Measurements from ENCODE around the gene ANP32E. TPM values are rescaled to one million over a fixed set of nuclear protein-coding genes. Genes with fewer than 3 reads are reported as not detected.
A peak's percentile ranks its signal among the peaks of the same experiment; 100 is the strongest.

Gene ANP32E
- total RNA-seq, 1 experiment from 2014 or later: 95.1 TPM

- TF ChIP-seq TCF7L2 (IDR thresholded peaks at IDR 0.05; ENCODE audit: borderline replicate concordance, extremely low read depth, insufficient read depth, insufficient read length) (no peak), POLR2A (IDR thresholded peaks at IDR 0.05; ENCODE audit: borderline replicate concordance, extremely low read depth, insufficient read depth, insufficient read length) (peak; percentile 93), RAD21 (IDR thresholded peaks at IDR 0.05; ENCODE audit: low read depth) (no peak), YY1 (IDR thresholded peaks at IDR 0.05; ENCODE audit: extremely low read depth, insufficient replicate concordance, low read depth, low read length) (peak; percentile 92), SIN3A (IDR thresholded peaks at IDR 0.05; ENCODE audit: low read depth) (peak; percentile 84), CBX3 (IDR thresholded peaks at IDR 0.05; ENCODE audit: low read depth) (no peak; the same call in 1 of the 2 replicates)
These were observed at the start of gene ANP32E (continued) for GRCh38 chr1:150235852-150236613.

GRCh38 chr1:150283260-150283659, 47.3 kb upstream of the ANP32E start:
- DNase-seq (ENCODE audit: low read depth, low spot score): no peak
- intact Hi-C loops (cut with micrococcal nuclease): no loop called here
- Histone ChIP-seq H3K9ac (ENCODE audit: low read length) (no peak overlapping the region), H3K4me1 (ENCODE audit: control insufficient read depth in 1 of 2, insufficient read depth in 2 of 2, low read length in 2 of 2) (no peaks in the 10 kb centered on the region), H3K4me3 (replicated peaks in 1 of 2; ENCODE audit: low read depth in 1 of 2, low read length in 2 of 2) (no peak overlapping the region), H3K27ac (ENCODE audit: low read depth, low read length) (no peak overlapping the region), H3K9me3 (ENCODE audit: control insufficient read depth in 1 of 2, insufficient read depth in 1 of 2, low read depth in 1 of 2, low read length in 2 of 2) (no peaks in the 10 kb centered on the region), H3K27me3 (ENCODE audit: insufficient read depth, low read length) (peaks cover 8% of the 10 kb centered on the region; the same call in 1 of the 2 replicates), H2AFZ (ENCODE audit: low read depth, low read length, poor library complexity, severe bottlenecking) (no peak overlapping the region), H3K79me2 (ENCODE audit: insufficient read depth, low read length) (no peaks in the 10 kb centered on the region), H4K20me1 (ENCODE audit: insufficient read depth) (no peaks in the 10 kb centered on the region), H3K9me2 (ENCODE audit: insufficient read depth) (no peaks in the 10 kb centered on the region), H3K36me3 (ENCODE audit: control insufficient read depth in 1 of 2, insufficient read depth in 2 of 2, low read length in 2 of 2) (no peaks in the 10 kb centered on the region), H3K4me2 (ENCODE audit: low read length) (no peak overlapping the region)
- no TSS peak for BruUV-seq (replicated peaks)
- TF ChIP-seq, protein P1, sequence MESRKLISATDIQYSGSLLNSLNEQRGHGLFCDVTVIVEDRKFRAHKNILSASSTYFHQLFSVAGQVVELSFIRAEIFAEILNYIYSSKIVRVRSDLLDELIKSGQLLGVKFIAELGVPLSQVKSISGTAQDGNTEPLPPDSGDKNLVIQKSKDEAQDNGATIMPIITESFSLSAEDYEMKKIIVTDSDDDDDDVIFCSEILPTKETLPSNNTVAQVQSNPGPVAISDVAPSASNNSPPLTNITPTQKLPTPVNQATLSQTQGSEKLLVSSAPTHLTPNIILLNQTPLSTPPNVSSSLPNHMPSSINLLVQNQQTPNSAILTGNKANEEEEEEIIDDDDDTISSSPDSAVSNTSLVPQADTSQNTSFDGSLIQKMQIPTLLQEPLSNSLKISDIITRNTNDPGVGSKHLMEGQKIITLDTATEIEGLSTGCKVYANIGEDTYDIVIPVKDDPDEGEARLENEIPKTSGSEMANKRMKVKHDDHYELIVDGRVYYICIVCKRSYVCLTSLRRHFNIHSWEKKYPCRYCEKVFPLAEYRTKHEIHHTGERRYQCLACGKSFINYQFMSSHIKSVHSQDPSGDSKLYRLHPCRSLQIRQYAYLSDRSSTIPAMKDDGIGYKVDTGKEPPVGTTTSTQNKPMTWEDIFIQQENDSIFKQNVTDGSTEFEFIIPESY (IDR thresholded peaks at IDR 0.05; ENCODE audit: extremely low read depth, insufficient replicate concordance, low read length): no peak
- TF ChIP-seq EZH2phosphoT487 (IDR thresholded peaks at IDR 0.05; ENCODE audit: borderline replicate concordance): no peak
- ChIA-PET POLR2A (no interaction called here), CTCF (interaction anchor here (1.7 kb wide), 1 partner anchor 11 kb away, joined by 3 read pairs; the partner anchor contains the start of gene C1orf54), RAD21 (ENCODE audit: low non-redundant PET in 1 of 2, low total read pairs in 2 of 2, uncharacterized antibody in 2 of 2, unreplicated experiment in 2 of 2) (no interaction called here)
- ATAC-seq: no peak
